COR-L47 (cell line): ENCODE results near the gene CCDC57.
"Not testable (repeated sequence)": the region's sequence is repeated elsewhere in the genome, so short reads cannot be mapped to it uniquely, and the experiment has no call there.

Experiments used
- DNase-seq: peaks from one replicate; lab custom pipeline; 2025; lab: John Stamatoyannopoulos, UW

The CCDC57 gene

GRCh38 chr17:82212331-82213250 lies at the start of gene CCDC57:
CCDC57 (minus strand) TSS chr17:82212842; CDS start chr17:82201944, 10,898 bp downstream.
- DNase-seq, result peak; percentile 78

GRCh38 chr17:82262344-82262743 lies 49.7 kb upstream of the CCDC57 start:
- no peak for DNase-seq

GRCh38 chr17:82259972-82260961 lies 47.6 kb upstream of the CCDC57 start:
- not testable (repeated sequence) for DNase-seq

- DNase-seq, result no peak
Measured at GRCh38 chr17:82258555-82258954, 45.9 kb upstream of the CCDC57 start.

DNA sequence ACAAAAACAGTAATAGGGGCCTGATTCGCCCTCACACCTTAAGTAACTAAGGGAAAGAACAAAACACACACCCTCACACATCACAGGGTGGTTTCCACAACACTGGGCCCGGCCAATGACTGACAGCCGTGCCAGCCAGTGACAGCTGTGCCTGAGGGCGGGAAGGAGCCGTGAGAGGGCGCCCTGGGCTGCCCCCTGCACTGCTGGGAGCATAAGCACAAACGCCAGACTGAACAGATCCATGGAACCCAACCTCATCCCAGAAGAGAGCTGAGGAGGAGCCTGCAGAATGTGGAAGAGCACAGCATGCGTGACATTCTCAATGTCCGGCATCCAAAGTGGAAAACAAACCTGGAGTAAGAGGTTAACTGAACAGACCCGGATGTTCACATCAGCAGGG lies 44.8 kb upstream of the CCDC57 start:
- DNase-seq, result no peak

GRCh38 chr17:82256242-82256885 lies 43.7 kb upstream of the CCDC57 start:
- DNase-seq, result no peak

DNA sequence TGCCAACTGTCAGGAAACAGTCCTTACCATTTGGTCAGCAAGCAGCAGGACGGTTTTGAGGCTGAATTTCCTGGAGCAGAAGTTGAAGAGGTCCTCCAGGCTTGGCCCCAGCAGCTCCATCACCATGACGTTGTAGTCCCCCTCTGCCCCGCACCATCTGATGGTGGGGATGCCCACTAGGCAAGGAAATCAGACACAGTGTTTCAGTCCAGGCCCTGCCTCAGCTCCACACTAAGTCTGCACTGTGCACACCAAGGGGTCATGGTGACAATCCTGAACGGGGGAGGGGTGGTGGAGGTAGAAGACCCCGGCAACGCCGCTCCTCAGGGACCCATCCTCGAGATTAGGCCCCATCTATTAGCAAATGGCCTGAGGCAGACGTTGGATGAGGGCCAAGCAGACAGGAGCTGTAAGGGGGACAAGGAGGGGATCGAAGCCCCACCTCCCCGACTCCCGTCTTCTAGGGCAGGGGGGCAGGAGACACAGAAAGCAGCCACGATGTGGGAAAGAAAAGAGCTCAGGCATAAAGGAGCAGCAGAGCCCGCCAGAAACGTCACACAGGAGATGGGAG lies 42.8 kb upstream of the CCDC57 start:
- no peak for DNase-seq

DNA sequence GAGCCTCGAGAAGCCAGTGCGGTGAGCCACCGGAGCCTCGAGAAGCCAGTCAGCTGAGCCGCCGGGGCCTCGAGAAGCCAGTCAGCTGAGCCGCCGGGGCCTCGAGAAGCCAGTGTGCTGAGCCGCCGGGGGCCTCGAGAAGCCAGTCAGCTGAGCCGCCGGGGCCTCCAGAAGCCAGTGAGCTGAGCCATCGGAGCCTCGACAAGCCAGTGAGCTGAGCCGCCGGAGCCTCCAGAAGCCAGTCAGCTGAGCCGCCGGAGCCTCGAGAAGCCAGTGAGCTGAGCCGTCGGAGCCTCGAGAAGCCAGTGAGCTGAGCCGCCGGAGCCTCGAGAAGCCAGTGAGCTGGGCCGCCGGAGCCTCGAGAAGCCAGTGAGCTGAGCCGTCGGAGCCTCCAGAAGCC lies 42.1 kb upstream of the CCDC57 start:
- DNase-seq, result not testable (repeated sequence)

DNA sequence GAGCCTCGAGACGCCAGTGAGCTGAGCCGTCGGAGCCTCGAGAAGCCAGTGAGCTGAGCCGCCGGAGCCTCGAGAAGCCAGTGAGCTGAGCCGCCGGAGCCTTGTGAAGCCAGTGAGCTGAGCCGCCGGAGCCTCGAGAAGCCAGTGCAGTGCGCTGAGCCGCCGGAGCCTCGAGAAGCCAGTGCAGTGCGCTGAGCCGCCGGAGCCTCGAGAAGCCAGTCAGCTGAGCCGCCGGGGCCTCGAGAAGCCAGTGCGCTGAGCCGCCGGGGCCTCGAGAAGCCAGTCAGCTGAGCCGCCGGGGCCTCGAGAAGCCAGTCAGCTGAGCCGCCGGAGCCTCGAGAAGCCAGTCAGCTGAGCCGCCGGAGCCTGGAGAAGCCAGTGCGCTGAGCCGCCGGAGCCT lies 41.5 kb upstream of the CCDC57 start:
- not testable (repeated sequence) for DNase-seq

DNA sequence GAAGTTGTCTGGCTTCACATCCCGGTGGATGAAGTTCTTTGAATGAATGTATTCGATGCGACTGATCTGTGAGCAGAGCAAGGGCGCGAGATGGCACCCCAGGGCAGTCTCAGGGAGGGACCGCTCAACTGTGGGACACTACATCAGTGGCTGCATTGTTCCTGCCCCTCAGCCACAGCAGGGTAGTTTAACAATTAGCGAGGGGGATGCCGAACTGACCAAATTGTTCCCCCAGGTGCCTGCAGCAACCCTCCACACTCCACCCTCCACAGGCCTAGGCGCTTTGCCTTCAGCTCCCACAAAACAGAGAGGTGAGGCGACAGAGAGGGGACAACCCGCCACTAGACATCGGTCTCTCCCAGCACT lies 40.5 kb upstream of the CCDC57 start:
- no peak for DNase-seq

DNA sequence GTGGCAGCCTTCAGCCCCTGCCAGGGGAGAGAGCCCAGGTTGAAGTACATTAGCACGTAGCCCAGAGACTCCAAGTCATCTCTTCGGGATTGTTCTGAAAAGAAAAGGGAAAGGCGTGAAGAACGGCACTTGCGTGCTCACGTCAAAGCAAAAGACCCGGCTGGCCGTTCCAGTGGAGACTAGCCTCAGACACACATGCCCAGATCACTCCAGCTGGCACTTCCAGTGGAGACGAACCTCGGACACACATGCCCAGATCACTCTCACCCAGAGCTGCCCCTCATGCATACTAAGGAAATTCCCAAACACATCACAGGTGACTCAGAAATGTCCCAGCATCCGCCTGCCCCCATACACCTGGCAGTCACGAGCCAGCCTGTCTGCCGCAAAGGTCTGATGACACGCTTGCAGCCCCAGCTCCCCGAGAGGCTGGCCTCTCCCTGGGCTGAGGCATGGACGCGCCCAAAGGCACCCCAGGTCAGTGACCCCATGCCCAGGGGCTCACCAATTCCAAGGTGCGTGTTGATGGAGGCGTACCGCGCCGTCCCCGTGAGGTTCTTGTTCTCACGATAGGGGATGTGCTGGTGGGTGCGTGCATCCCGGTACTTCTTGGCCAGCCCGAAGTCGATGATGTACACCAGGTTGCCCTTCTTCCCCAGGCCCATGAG lies 40.0 kb upstream of the CCDC57 start:
- no peak for DNase-seq

GRCh38 chr17:82250868-82251500 lies 38.3 kb upstream of the CCDC57 start:
- no peak for DNase-seq

- no peak for DNase-seq
Measured at GRCh38 chr17:82249896-82250581, 37.4 kb upstream of the CCDC57 start.

- no peak for DNase-seq
Measured at GRCh38 chr17:82248815-82249674, 36.4 kb upstream of the CCDC57 start.

GRCh38 chr17:82247856-82248671 lies 35.4 kb upstream of the CCDC57 start:
- DNase-seq, result no peak

DNA sequence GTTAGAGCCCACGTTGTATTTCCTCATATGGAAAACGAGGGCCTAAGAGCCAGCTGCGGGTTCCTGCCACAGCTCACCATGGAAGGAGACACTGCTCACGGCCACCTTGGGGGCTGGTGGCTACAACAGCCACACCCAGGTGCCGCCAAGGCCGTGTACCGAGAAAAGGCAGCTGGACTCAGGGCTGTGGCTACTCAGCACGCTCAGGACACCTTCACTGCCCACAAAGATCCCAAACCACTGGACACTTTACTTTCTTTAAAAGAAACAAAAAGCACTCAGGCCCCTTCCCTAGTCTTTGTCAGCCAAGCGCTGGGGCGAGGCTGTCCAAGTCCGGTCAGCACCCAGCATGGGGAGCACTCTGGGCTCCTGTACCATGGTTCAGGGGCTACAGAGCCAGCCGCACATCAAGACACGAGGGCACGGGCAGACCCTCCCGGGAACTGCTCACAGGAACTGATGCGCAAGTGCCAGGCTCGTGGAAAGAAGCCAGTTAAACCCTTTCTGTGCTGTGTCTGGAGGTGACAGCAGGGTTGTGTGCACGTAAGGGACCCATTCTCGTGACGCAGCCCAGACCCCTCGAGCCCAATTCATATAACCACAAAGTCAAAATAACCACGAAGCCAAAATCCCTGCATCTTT lies 34.7 kb upstream of the CCDC57 start:
- no peak for DNase-seq

DNA sequence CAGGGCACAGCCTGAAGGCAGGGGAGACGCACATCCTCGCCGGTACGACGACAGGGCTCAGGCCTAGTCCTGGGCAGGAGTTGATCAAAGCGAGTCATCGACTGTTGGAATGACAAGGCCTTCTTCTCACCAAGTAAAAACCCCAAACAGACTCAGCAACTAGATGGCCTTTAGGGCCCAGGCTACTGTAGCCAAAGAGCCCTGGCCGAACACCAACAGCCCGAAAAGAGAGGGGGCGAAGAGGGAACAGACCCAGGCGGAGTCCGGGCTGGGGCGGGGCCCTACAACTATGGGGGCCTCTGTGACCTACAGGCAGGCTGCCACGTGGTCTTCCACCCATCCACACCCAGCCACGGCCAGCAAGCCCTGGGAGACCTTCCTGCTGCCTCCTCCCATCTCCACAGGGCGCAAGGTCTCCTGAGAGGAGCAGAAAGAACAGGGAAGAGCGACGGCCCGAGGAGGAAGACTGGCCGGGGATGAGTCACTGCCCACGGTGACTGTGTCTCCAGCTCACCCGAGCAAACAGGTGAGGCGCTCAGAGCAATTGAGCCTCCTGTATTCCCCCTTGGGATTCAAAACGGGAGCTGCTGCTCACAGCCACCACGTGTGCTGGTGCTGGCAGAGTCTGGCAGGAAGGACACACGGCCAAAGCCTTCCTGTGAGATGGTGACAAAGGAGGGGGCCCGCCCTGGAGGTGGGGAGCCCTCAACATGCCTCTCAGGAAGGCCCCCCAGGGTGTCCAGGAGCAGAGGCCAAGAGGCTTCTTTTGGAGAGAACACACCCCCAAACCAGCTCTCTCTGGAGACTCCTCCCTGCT lies 33.9 kb upstream of the CCDC57 start:
- no peak for DNase-seq
